HK-2 (cell line): ENCODE results near the gene FNBP1.

Experiments used
- DNase-seq: peaks from one replicate; pipeline ENCODE4 v3.0.0-alpha.2; 2018; ENCODE audit not compliant: unreplicated experiment

Gene FNBP1

DNA sequence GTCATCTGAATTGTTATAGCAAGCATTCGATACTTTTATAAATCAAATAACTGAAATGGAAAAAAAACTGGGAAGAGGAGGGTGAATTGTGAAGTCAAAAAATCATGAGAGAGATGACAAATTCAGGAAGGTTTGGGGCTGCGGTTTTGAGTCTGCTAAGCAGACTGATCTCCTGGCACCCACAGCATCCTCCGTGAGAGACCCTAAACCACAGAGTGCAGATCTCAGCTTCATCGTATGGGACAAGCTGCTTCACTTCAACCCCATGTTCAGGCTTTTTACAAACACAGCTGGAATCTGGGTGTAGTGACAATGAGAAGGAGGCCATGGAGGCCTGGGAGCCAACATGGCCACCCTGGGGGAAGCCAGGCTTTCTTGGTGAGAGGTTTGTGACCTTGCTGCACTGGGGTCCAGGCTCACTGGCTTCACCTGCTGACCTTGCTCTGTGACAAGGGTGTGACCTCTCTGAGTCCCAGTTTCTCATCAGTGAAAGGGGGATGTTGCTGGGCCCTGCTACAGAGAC, 188.3 kb downstream of the FNBP1 start:
- no peak for DNase-seq

GRCh38 chr9:129853614-129854013, 189.4 kb downstream of the FNBP1 start:
- DNase-seq: no peak

GRCh38 chr9:129852579-129852978, 190.4 kb downstream of the FNBP1 start:
- no peak for DNase-seq

- DNase-seq: no peak
Observed at GRCh38 chr9:129851821-129852220, 191.2 kb downstream of the FNBP1 start.

DNA sequence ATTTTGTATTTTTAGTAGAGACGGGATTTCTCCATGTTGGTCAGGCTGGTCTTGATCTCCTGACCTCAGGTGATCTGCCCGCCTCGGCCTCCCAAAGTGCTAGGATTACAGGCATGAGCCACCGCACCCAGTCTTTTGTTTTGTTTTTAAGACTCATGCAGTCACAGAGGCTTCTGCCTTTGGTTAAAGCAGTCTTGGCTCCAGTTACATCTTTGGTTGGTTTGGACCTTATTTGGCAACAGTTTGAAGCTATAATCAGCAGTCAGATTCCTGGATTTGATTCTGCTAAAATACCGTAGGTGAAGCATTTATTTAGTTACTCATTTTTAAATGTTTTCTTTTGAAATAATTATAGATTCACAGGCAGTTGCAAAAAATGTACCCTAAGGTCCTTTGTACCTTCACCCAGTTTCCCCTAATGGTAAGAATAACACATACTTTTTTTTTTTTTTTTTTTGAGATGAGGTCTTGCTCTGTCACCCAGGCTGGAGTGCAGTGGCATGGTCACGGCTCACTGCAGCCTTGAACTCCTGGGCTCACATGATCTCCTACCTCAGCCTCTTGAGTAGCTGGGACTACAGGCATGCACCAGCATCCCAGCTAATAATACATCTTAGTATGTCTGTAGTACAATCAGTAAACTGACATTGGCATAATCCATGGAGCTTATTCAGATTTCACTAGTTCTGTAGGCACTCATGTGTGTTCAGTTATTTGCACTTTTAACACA, 192.0 kb downstream of the FNBP1 start:
- no peak for DNase-seq

DNA sequence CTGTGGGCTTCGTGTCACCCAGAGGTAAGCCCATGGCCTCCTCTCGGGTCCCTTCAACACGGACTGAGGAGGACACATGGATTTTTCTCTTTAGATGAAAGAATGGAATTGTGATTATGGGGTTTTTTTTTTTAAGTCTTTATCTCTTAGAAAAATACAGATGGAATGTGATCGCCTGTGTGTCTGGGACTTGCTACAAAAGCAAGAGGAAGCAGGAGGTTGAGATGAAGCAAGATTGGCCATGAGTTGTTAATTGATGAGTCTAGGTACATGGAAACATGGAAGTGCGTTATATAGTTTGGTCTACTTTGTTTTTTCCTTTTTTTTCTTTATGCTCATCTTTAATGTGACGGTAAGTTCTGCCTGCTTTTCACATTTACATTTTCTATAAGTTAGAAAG, 193.1 kb downstream of the FNBP1 start:
- no peak for DNase-seq

- DNase-seq: no peak
Observed at GRCh38 chr9:129848712-129849441, 194.1 kb downstream of the FNBP1 start.

DNA sequence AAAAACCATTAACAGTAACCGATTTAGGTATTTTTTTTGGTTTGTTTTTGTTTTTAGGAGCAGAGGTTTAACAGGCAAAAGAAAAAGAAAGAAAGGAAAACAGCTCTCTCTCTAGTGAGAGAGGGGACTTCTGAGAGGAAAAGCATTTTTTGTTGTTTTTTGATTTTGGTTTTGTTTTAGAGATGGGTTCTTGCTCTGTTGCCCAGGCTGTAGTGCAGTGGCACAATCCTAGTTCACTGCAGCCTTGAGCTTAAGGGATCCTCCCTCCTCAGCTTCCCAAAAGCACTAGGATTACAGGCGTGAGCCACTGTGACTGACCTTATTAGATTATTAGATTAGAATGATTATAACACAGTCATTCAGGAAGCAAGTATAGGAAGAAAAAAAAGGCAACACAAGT, 197.6 kb downstream of the FNBP1 start:
- DNase-seq: no peak

- no peak for DNase-seq
Observed at GRCh38 chr9:129841071-129841470, 201.9 kb downstream of the FNBP1 start.

DNA sequence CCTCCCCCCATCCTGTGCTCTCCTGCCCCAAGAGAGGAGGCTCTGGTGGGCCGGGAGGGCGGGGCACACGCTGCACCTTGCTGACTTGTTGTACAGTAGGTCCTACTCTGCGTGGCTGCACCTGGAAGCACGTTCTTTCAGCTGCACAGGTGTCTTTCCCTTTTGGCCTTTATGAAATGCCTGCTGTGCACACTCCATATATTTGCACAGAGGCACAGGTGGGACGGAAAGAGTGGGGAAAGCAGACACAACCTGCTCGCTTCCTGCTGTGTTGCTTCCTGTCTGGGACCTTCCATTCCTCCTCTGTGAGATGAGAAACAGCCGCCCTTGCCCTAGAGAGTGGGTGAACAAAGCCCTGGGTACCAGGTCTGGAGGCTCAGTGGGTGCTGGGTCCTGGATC, 203.0 kb downstream of the FNBP1 start:
- DNase-seq: no peak

DNA sequence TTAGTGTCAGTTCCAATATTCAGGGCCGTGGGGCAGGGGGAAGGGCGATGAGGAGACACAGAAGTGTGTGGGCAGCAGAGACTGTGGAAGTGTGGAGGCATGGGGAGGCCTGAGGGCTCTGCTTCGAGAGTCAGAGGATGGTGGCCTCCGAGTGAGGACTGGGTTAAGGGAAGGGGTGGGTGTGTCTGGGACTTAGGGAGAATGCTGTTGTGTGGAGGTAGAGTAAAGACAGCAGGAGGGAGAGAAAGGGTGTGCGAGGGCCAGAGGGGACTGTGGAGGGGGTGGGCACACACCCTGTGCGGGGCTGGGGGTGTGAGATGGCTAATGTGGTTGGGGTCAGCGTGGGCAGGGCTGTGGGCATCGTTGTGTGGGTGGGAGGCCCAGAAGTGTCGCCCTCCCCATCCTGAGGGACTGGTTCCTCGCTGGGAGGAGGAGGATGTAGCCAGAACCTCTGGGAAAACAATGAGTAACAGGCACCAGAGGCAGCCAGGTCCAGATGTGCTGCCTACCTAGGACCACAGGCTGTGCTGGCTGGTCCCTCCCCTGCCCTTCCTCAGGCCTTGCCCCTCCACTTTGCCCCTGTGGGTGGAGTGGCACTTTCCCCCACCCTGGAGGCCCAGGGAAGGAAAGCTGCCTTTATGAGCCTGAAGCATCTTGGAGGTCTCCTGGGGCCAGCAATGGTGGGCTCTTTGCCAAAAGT, 203.5 kb downstream of the FNBP1 start:
- DNase-seq: no peak

DNA sequence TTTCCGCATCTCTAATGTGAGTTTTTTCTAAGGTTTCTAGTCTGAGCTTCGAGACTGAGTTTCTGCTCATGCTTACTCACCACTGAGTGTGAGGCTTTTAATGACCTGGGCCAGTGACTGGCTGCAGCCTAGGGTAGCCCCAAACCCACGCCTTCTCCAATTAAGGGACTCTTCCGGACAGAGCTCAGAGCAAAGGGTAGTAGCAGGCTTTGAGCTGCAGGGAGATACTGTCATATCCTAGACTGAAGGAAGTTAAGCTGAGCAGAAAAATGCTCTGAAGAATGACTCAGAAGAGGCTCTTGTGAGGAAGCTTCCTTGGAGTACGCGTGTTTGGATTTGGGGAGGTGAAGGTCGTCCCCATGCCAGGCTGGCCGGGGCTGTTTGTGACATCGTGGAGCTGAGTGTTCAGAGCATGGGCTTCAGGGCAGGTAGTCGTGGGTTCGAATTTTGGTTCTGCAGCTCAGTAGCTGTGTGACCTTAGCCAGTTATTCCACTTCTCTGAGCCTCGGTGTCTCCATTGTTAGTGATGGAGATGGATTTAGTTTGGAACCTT, 204.2 kb downstream of the FNBP1 start:
- DNase-seq: peak; percentile 54
